K562 (cell line): ENCODE results near the gene RETREG2. TPM values are rescaled to one million over a fixed set of nuclear protein-coding genes. Genes with fewer than 3 reads are reported as not detected.

Source experiments
- CHCHD3 ChIP-seq: fragments of 250-450 bp; sonication (Bioruptor Pico); IDR thresholded peaks from 2 replicates; pipeline ENCODE4 v2.1.2; 2022; ENCODE audit warnings: mild to moderate bottlenecking
- L3MBTL2 ChIP-seq: fragments of 450-650 bp; IDR thresholded peaks from 2 replicates; pipeline ENCODE4 v1.6.1; 2016; ENCODE audit warnings: mild to moderate bottlenecking, moderate library complexity
- TAL1 ChIP-seq: fragments of 450-650 bp; IDR thresholded peaks from 2 replicates; pipeline ENCODE4 v1.6.1; 2016; ENCODE audit warnings: mild to moderate bottlenecking
- ZFX ChIP-seq: sonication (generic); formaldehyde crosslinking; IDR thresholded peaks from 2 replicates; pipeline ENCODE4 v1.8.0; 2022; ENCODE audit warnings: mild to moderate bottlenecking, missing genetic modification reagents, moderate library complexity
- ZNF766 ChIP-seq: fragments of 200-800 bp; sonication (Bioruptor generic); conservative IDR thresholded peaks from 2 replicates; pipeline ENCODE4 v1.6.1; 2016; ENCODE audit warnings: missing genetic modification characterization, missing compliant biosample characterization
- polyA plus RNA-seq, 8 experiments: library from polyadenylated mRNA; depleted of rRNA in 4 of 8; stranded (reverse) in 5 of 8; unstranded in 3 of 8; fragments of >200 nt; fragmentation: Nextera tagmentation in 2 of 8; fragmentation: Illumina TruSeq in 1 of 8; extraction: Ambion mirVana in 2 of 8; extraction: Trizol in 1 of 8; gene quantifications; 2 replicates each; pipeline versions ENCODE4 v1.2.1 to v1.2.3, GENCODE V29; 2011 to 2014; ENCODE audit warnings: inconsistent platforms in 1 of 8, missing spikeins in 1 of 8
- total RNA-seq, 7 experiments: library from RNA; depleted of rRNA in 6 of 7; stranded (reverse); fragments of >200 nt in 6 of 7; fragmentation: Illumina TruSeq in 2 of 7; extraction: Trizol in 2 of 7; gene quantifications; 2 replicates each; pipeline versions ENCODE4 v1.2.1 to v1.2.3, GENCODE V29; 2011 to 2021; ENCODE audit warnings: low replicate concordance in 1 of 7
- TF ChIP-seq, protein P1 (sequence below): fragments of 200-600 bp; sonication (generic); IDR thresholded peaks from one replicate; pipeline ENCODE4 v1.6.1; 2012; ENCODE audit warnings: mild to moderate bottlenecking, low read depth, low read length, inconsistent platforms

The RETREG2 gene
- total and polyA plus RNA-seq, 9 of the 15 experiments (the other 6 are each of a cell fraction or from before 2014, with no cell fraction given), result 4.9 to 40.1 (median 19.2) TPM

DNA sequence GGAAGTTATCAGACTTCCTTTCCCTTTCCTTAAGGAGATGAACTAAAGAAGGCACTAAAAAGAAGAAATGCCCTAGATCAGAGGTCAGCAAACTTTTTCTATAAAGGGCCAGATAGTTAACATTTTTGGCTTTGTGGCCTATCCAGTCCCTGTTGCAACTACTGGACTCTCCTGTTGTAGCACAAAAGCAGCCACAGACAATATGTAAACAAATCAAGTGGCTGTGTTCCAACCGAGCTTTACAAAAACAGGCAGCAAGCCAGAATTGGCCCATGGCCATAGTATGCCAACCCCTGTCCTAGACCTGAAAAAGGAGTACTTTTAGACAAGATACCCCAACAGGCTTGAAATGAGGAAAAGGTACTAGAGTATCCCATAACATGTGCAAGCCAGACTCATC lies 28.4 kb upstream of the RETREG2 start (continued):
- TF ChIP-seq, protein P1, sequence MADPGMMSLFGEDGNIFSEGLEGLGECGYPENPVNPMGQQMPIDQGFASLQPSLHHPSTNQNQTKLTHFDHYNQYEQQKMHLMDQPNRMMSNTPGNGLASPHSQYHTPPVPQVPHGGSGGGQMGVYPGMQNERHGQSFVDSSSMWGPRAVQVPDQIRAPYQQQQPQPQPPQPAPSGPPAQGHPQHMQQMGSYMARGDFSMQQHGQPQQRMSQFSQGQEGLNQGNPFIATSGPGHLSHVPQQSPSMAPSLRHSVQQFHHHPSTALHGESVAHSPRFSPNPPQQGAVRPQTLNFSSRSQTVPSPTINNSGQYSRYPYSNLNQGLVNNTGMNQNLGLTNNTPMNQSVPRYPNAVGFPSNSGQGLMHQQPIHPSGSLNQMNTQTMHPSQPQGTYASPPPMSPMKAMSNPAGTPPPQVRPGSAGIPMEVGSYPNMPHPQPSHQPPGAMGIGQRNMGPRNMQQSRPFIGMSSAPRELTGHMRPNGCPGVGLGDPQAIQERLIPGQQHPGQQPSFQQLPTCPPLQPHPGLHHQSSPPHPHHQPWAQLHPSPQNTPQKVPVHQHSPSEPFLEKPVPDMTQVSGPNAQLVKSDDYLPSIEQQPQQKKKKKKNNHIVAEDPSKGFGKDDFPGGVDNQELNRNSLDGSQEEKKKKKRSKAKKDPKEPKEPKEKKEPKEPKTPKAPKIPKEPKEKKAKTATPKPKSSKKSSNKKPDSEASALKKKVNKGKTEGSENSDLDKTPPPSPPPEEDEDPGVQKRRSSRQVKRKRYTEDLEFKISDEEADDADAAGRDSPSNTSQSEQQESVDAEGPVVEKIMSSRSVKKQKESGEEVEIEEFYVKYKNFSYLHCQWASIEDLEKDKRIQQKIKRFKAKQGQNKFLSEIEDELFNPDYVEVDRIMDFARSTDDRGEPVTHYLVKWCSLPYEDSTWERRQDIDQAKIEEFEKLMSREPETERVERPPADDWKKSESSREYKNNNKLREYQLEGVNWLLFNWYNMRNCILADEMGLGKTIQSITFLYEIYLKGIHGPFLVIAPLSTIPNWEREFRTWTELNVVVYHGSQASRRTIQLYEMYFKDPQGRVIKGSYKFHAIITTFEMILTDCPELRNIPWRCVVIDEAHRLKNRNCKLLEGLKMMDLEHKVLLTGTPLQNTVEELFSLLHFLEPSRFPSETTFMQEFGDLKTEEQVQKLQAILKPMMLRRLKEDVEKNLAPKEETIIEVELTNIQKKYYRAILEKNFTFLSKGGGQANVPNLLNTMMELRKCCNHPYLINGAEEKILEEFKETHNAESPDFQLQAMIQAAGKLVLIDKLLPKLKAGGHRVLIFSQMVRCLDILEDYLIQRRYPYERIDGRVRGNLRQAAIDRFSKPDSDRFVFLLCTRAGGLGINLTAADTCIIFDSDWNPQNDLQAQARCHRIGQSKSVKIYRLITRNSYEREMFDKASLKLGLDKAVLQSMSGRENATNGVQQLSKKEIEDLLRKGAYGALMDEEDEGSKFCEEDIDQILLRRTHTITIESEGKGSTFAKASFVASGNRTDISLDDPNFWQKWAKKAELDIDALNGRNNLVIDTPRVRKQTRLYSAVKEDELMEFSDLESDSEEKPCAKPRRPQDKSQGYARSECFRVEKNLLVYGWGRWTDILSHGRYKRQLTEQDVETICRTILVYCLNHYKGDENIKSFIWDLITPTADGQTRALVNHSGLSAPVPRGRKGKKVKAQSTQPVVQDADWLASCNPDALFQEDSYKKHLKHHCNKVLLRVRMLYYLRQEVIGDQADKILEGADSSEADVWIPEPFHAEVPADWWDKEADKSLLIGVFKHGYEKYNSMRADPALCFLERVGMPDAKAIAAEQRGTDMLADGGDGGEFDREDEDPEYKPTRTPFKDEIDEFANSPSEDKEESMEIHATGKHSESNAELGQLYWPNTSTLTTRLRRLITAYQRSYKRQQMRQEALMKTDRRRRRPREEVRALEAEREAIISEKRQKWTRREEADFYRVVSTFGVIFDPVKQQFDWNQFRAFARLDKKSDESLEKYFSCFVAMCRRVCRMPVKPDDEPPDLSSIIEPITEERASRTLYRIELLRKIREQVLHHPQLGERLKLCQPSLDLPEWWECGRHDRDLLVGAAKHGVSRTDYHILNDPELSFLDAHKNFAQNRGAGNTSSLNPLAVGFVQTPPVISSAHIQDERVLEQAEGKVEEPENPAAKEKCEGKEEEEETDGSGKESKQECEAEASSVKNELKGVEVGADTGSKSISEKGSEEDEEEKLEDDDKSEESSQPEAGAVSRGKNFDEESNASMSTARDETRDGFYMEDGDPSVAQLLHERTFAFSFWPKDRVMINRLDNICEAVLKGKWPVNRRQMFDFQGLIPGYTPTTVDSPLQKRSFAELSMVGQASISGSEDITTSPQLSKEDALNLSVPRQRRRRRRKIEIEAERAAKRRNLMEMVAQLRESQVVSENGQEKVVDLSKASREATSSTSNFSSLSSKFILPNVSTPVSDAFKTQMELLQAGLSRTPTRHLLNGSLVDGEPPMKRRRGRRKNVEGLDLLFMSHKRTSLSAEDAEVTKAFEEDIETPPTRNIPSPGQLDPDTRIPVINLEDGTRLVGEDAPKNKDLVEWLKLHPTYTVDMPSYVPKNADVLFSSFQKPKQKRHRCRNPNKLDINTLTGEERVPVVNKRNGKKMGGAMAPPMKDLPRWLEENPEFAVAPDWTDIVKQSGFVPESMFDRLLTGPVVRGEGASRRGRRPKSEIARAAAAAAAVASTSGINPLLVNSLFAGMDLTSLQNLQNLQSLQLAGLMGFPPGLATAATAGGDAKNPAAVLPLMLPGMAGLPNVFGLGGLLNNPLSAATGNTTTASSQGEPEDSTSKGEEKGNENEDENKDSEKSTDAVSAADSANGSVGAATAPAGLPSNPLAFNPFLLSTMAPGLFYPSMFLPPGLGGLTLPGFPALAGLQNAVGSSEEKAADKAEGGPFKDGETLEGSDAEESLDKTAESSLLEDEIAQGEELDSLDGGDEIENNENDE, result no peak
- no peak for TF ChIP-seq L3MBTL2
- TF ChIP-seq TAL1, result no peak
- TF ChIP-seq ZNF766, result no peak
- TF ChIP-seq CHCHD3 (CRISPR knock-in tag), result no peak
- TF ChIP-seq ZFX (CRISPR knock-in tag), result no peak
- TF ChIP-seq, all 486 proteins: peak for 0
